ENCODE measurements around the gene KCNQ1.

- TF ChIP-seq CTCF (IDR thresholded peaks at IDR 0.05) (no peak), POLR2A (IDR thresholded peaks at IDR 0.05) (no peak)
Observed at GRCh38 chr11:2549491-2549875, 104.7 kb downstream of the KCNQ1 start.

Measured in gastroesophageal sphincter (tissue), 3 donors.